ENCODE data around the gene NECAB3. TPM values are rescaled to one million over a fixed set of nuclear protein-coding genes. Genes with fewer than 3 reads are reported as not detected.
"Not testable (repeated sequence)": the region's sequence is repeated elsewhere in the genome, so short reads cannot be mapped to it uniquely, and the experiment has no call there.

Gene NECAB3
- polyA plus RNA-seq, 3 donors from 2014 or later: 2.5 to 3.8 (median 2.9) TPM

- no peak for DNase-seq
- no peak overlapping the region for H3K27ac Mint-ChIP-seq
- H3K4me3 Mint-ChIP-seq: no peak overlapping the region
- H3K4me1 Mint-ChIP-seq: no peaks in the 10 kb centered on the region
- no peaks in the 10 kb centered on the region for H3K9me3 Mint-ChIP-seq
- H3K27me3 Mint-ChIP-seq (ENCODE audit: low read depth in 3 of 3): no peaks in the 10 kb centered on the region
- H3K36me3 Mint-ChIP-seq: peaks cover 0 to 7% (median 5%) of the 10 kb centered on the region in 3 donors
Measured at GRCh38 chr20:33704197-33704924, 30.1 kb upstream of the NECAB3 start.

GRCh38 chr20:33703498-33704137 lies 29.4 kb upstream of the NECAB3 start:
- peaks cover 0 to 5% (median 4%) of the 10 kb centered on the region in 3 donors for H3K36me3 Mint-ChIP-seq
- H3K4me3 Mint-ChIP-seq: no peak overlapping the region
- no peaks in the 10 kb centered on the region for H3K27me3 Mint-ChIP-seq (ENCODE audit: low read depth in 3 of 3)
- H3K9me3 Mint-ChIP-seq: no peaks in the 10 kb centered on the region
- no peak overlapping the region for H3K27ac Mint-ChIP-seq
- no peak for DNase-seq
- H3K4me1 Mint-ChIP-seq: no peaks in the 10 kb centered on the region

- no peak for DNase-seq
- Mint-ChIP-seq H3K27ac (peak overlapping the region in 1 of 6 donors; percentile 23), H3K4me1 (no peaks in the 10 kb centered on the region), H3K4me3 (no peak overlapping the region), H3K9me3 (no peaks in the 10 kb centered on the region), H3K36me3 (peaks cover 0 to 5% (median 4%) of the 10 kb centered on the region in 3 donors), H3K27me3 (ENCODE audit: low read depth in 3 of 3) (no peaks in the 10 kb centered on the region)
Measured at GRCh38 chr20:33702861-33703260, 28.6 kb upstream of the NECAB3 start.

GRCh38 chr20:33701629-33702450 lies 27.6 kb upstream of the NECAB3 start:
- H3K27ac Mint-ChIP-seq: no peak overlapping the region
- DNase-seq: no peak

GRCh38 chr20:33700696-33701441 lies 26.6 kb upstream of the NECAB3 start:
- H3K4me3 Mint-ChIP-seq; H3K27ac Mint-ChIP-seq; H3K36me3 Mint-ChIP-seq; H3K27me3 Mint-ChIP-seq (ENCODE audit: low read depth in 3 of 3); H3K9me3 Mint-ChIP-seq; H3K4me1 Mint-ChIP-seq; DNase-seq: not testable (repeated sequence)

More at GRCh38 chr20:33701629-33702450, 27.6 kb upstream of the NECAB3 start:
- no peak overlapping the region for H3K4me3 Mint-ChIP-seq
- H3K4me1 Mint-ChIP-seq: no peaks in the 10 kb centered on the region
- H3K9me3 Mint-ChIP-seq: no peaks in the 10 kb centered on the region
- peaks cover 0 to 3% (median 0%) of the 10 kb centered on the region in 3 donors for H3K36me3 Mint-ChIP-seq
- no peaks in the 10 kb centered on the region for H3K27me3 Mint-ChIP-seq (ENCODE audit: low read depth in 3 of 3)

GRCh38 chr20:33698966-33699365 lies 24.7 kb upstream of the NECAB3 start:
- not testable (repeated sequence) for H3K27ac Mint-ChIP-seq; H3K4me1 Mint-ChIP-seq; H3K27me3 Mint-ChIP-seq (ENCODE audit: low read depth in 3 of 3); DNase-seq; H3K9me3 Mint-ChIP-seq; H3K36me3 Mint-ChIP-seq; H3K4me3 Mint-ChIP-seq

- Mint-ChIP-seq H3K36me3 (peaks cover 0 to 3% (median 0%) of the 10 kb centered on the region in 3 donors), H3K9me3 (no peaks in the 10 kb centered on the region), H3K27me3 (ENCODE audit: low read depth in 3 of 3) (peaks cover 0 to 1% (median 0%) of the 10 kb centered on the region in 3 donors), H3K4me1 (no peaks in the 10 kb centered on the region), H3K4me3 (no peak overlapping the region), H3K27ac (peak overlapping the region in 2 of 6 donors; percentile 12 to 13)
- no peak for DNase-seq
Measured at GRCh38 chr20:33697129-33697528, 22.9 kb upstream of the NECAB3 start.

- DNase-seq: no peak
- H3K9me3 Mint-ChIP-seq: no peaks in the 10 kb centered on the region
- H3K4me1 Mint-ChIP-seq: peaks cover 0 to 1% of the 10 kb centered on the region in 2 donors
- H3K36me3 Mint-ChIP-seq: peaks cover 0 to 3% (median 0%) of the 10 kb centered on the region in 3 donors
- no peak overlapping the region for H3K27ac Mint-ChIP-seq
- peaks cover 0 to 1% (median 0%) of the 10 kb centered on the region in 3 donors for H3K27me3 Mint-ChIP-seq (ENCODE audit: low read depth in 3 of 3)
- no peak overlapping the region for H3K4me3 Mint-ChIP-seq
Measured at GRCh38 chr20:33696448-33696847, 22.2 kb upstream of the NECAB3 start.

GRCh38 chr20:33694639-33695012 lies 20.4 kb upstream of the NECAB3 start:
- Mint-ChIP-seq H3K9me3 (no peaks in the 10 kb centered on the region), H3K27me3 (ENCODE audit: low read depth in 3 of 3) (peaks cover 0 to 1% (median 0%) of the 10 kb centered on the region in 3 donors), H3K4me1 (peaks cover 9 to 11% of the 10 kb centered on the region in 2 donors), H3K27ac (no peak overlapping the region), H3K36me3 (peaks cover 0 to 3% (median 0%) of the 10 kb centered on the region in 3 donors), H3K4me3 (no peak overlapping the region)
- no peak for DNase-seq

- DNase-seq: no peak
- Mint-ChIP-seq H3K27ac (no peak overlapping the region), H3K36me3 (peaks cover 0 to 3% (median 0%) of the 10 kb centered on the region in 3 donors), H3K4me1 (peaks cover 15 to 18% of the 10 kb centered on the region in 2 donors), H3K4me3 (no peak overlapping the region), H3K27me3 (ENCODE audit: low read depth in 3 of 3) (peaks cover 0 to 1% (median 0%) of the 10 kb centered on the region in 3 donors), H3K9me3 (no peaks in the 10 kb centered on the region)
Measured at GRCh38 chr20:33693741-33694638, 19.8 kb upstream of the NECAB3 start.

- Mint-ChIP-seq H3K4me1 (peaks cover 18 to 22% of the 10 kb centered on the region in 2 donors), H3K9me3 (no peaks in the 10 kb centered on the region), H3K4me3 (no peak overlapping the region), H3K27ac (no peak overlapping the region), H3K36me3 (peaks cover 0 to 3% (median 0%) of the 10 kb centered on the region in 3 donors), H3K27me3 (ENCODE audit: low read depth in 3 of 3) (peaks cover 0 to 1% (median 0%) of the 10 kb centered on the region in 3 donors)
- no peak for DNase-seq
Measured at GRCh38 chr20:33693289-33693688, 19.1 kb upstream of the NECAB3 start.

- peak overlapping the region; percentile 63 to 88 (median 84) for H3K27ac Mint-ChIP-seq
- H3K36me3 Mint-ChIP-seq: no peaks in the 10 kb centered on the region
- peaks cover 0 to 1% (median 0%) of the 10 kb centered on the region in 3 donors for H3K27me3 Mint-ChIP-seq (ENCODE audit: low read depth in 3 of 3)
- H3K4me1 Mint-ChIP-seq: peaks cover 29 to 33% of the 10 kb centered on the region in 2 donors
- H3K4me3 Mint-ChIP-seq: peak overlapping the region; percentile 63 to 75 (median 72)
- no peaks in the 10 kb centered on the region for H3K9me3 Mint-ChIP-seq
- DNase-seq: peak; percentile 42 to 58 (median 55)
Measured at GRCh38 chr20:33689973-33690372, 15.7 kb upstream of the NECAB3 start.

Data from immature natural killer cell (primary cell).